K562 (cell line): Measurements from ENCODE around the gene NADK. TPM values are rescaled to one million over a fixed set of nuclear protein-coding genes. Genes with fewer than 3 reads are reported as not detected.
A peak's percentile ranks its signal among the peaks of the same experiment; 100 is the strongest.

Experiments used
- EHMT2 ChIP-seq: fragments of 450-650 bp; IDR thresholded peaks from 2 replicates; pipeline ENCODE4 v1.6.1; 2018; ENCODE audit warnings: antibody characterized with exemption
- FOXP1 ChIP-seq: sonication (generic); formaldehyde crosslinking; IDR thresholded peaks from 2 replicates; pipeline ENCODE4 v1.8.0; 2022; ENCODE audit warnings: mild to moderate bottlenecking, missing genetic modification reagents
- GTF2A2 ChIP-seq: IDR thresholded peaks from 2 replicates; pipeline ENCODE4 v1.6.1; 2016; ENCODE audit warnings: mild to moderate bottlenecking, missing genetic modification characterization, missing compliant biosample characterization
- NR3C1 ChIP-seq: sonication (generic); formaldehyde crosslinking; IDR thresholded peaks from 2 replicates; pipeline ENCODE4 v1.8.1; 2022; ENCODE audit warnings: missing genetic modification reagents
- NR4A1 ChIP-seq, 2 experiments: fragments of 250-450 bp in 1 of 2; fragments of 450-650 bp in 1 of 2; sonication (Bioruptor Pico) in 1 of 2; IDR thresholded peaks; 2 replicates each; pipeline versions ENCODE4 v1.4.0 to v1.6.1; 2016 to 2020; ENCODE audit warnings: mild to moderate bottlenecking in 2 of 2, missing compliant biosample characterization in 1 of 2, missing genetic modification characterization in 1 of 2, moderate library complexity in 1 of 2
- PRMT5 ChIP-seq: sonication (generic); formaldehyde crosslinking; IDR thresholded peaks from 2 replicates; pipeline ENCODE4 v1.5.0; 2020; ENCODE audit warnings: missing genetic modification reagents
- RAD21 ChIP-seq, 2 experiments: fragments of 250-450 bp in 1 of 2; fragments of 450-650 bp in 1 of 2; sonication (Bioruptor Pico) in 1 of 2; formaldehyde crosslinking in 1 of 2; IDR thresholded peaks in 1 of 2; conservative IDR thresholded peaks in 1 of 2; 2 replicates each; pipeline versions ENCODE4 v1.4.0 to v1.8.0; 2020 to 2022; ENCODE audit warnings: mild to moderate bottlenecking in 2 of 2, moderate library complexity in 1 of 2
- SAFB ChIP-seq: fragments of 200-400 bp; formaldehyde crosslinking; IDR thresholded peaks from 2 replicates; pipeline ENCODE4 v1.6.1; 2017; ENCODE audit warnings: low read depth, low read length, borderline replicate concordance
- ZNF140 ChIP-seq: fragments of 250-450 bp; sonication (Bioruptor Pico); IDR thresholded peaks from 2 replicates; pipeline ENCODE4 v1.8.0; 2021; ENCODE audit warnings: moderate library complexity, mild to moderate bottlenecking, inconsistent platforms
- ZNF766 ChIP-seq: fragments of 200-800 bp; sonication (Bioruptor generic); conservative IDR thresholded peaks from 2 replicates; pipeline ENCODE4 v1.6.1; 2016; ENCODE audit warnings: missing genetic modification characterization, missing compliant biosample characterization
- polyA plus RNA-seq, 8 experiments: library from polyadenylated mRNA; depleted of rRNA in 4 of 8; stranded (reverse) in 5 of 8; unstranded in 3 of 8; fragments of >200 nt; fragmentation: Nextera tagmentation in 2 of 8; fragmentation: Illumina TruSeq in 1 of 8; extraction: Ambion mirVana in 2 of 8; extraction: Trizol in 1 of 8; gene quantifications; 2 replicates each; pipeline versions ENCODE4 v1.2.1 to v1.2.3, GENCODE V29; 2011 to 2014; ENCODE audit warnings: inconsistent platforms in 1 of 8, missing spikeins in 1 of 8
- total RNA-seq, 7 experiments: library from RNA; depleted of rRNA in 6 of 7; stranded (reverse); fragments of >200 nt in 6 of 7; fragmentation: Illumina TruSeq in 2 of 7; extraction: Trizol in 2 of 7; gene quantifications; 2 replicates each; pipeline versions ENCODE4 v1.2.1 to v1.2.3, GENCODE V29; 2011 to 2021; ENCODE audit warnings: low replicate concordance in 1 of 7
- TF ChIP-seq, protein P1 (sequence below): fragments of 250-450 bp; sonication (Bioruptor Pico); IDR thresholded peaks from 2 replicates; pipeline ENCODE4 v1.8.0; 2021; ENCODE audit warnings: mild to moderate bottlenecking, moderate library complexity
- TF ChIP-seq, protein P2 (sequence below): sonication (generic); formaldehyde crosslinking; IDR thresholded peaks from 2 replicates; pipeline ENCODE4 v1.8.1; 2023; ENCODE audit warnings: mild to moderate bottlenecking, missing genetic modification reagents
- TF ChIP-seq, protein P3 (sequence below), 2 experiments: fragments of 450-650 bp in 1 of 2; sonication (generic) in 1 of 2; formaldehyde crosslinking in 1 of 2; IDR thresholded peaks; 2 replicates each; pipeline versions ENCODE4 v1.7.1 to v1.9.0; 2016 to 2022; ENCODE audit warnings: inconsistent platforms in 1 of 2, mild to moderate bottlenecking in 1 of 2, missing genetic modification reagents in 1 of 2

NADK gene
- total and polyA plus RNA-seq, 9 of the 15 experiments (the other 6 are each of a cell fraction or from before 2014, with no cell fraction given): 1.5 to 135 (median 75.1) TPM

DNA sequence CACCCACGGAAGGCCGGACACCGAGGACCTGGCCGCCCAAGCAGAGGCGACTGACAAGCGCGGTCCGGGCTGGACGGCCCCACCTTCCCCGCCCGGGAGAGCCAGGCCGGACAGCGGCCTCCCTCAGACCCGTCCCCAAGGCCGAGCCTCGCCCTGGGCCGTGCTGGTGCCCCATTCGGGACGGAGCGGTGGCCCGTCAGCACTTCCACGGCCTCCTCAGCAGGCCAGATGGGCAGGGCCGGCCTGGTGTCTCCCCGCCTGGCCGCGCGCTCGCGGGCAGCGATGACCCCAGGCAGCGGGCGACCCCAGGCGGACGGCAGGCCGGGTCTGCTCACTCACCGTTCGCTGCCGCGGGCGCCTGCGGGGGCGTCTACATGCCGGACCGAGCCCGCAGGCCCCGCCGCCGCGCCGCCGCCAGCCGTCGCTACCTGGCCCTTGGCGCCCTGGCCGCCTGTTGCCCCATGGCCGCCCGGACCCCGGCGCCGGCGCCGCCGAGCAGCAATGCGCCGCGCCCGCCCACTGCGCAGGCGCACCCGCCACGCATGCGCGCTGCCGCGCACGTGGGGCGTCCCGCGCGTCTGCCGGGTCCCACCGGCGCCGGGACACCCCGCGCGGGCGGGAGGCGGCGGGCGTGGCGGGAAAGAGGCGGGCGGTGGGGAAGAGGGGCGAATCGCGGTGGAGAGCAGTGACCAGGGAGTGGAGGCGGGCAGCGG, at the start of gene NADK (continued):
- peak; percentile 71 for TF ChIP-seq SAFB
- TF ChIP-seq GTF2A2 (tag): no peak
- TF ChIP-seq PRMT5 (CRISPR knock-in tag): 0 out of 2 replicates have a peak, but pooled peaks have one; percentile 26
- TF ChIP-seq, protein P1, sequence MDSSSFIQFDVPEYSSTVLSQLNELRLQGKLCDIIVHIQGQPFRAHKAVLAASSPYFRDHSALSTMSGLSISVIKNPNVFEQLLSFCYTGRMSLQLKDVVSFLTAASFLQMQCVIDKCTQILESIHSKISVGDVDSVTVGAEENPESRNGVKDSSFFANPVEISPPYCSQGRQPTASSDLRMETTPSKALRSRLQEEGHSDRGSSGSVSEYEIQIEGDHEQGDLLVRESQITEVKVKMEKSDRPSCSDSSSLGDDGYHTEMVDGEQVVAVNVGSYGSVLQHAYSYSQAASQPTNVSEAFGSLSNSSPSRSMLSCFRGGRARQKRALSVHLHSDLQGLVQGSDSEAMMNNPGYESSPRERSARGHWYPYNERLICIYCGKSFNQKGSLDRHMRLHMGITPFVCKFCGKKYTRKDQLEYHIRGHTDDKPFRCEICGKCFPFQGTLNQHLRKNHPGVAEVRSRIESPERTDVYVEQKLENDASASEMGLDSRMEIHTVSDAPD: no peak; the same call in 1 of the 2 replicates
- peak; percentile 64 for TF ChIP-seq NR3C1 (CRISPR knock-in tag)
- TF ChIP-seq, protein P2, sequence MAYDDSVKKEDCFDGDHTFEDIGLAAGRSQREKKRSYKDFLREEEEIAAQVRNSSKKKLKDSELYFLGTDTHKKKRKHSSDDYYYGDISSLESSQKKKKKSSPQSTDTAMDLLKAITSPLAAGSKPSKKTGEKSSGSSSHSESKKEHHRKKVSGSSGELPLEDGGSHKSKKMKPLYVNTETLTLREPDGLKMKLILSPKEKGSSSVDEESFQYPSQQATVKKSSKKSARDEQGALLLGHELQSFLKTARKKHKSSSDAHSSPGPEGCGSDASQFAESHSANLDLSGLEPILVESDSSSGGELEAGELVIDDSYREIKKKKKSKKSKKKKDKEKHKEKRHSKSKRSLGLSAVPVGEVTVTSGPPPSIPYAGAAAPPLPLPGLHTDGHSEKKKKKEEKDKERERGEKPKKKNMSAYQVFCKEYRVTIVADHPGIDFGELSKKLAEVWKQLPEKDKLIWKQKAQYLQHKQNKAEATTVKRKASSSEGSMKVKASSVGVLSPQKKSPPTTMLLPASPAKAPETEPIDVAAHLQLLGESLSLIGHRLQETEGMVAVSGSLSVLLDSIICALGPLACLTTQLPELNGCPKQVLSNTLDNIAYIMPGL (CRISPR knock-in tag): peak; percentile 27; the same call in 1 of the 2 replicates
- TF ChIP-seq, protein P3, sequence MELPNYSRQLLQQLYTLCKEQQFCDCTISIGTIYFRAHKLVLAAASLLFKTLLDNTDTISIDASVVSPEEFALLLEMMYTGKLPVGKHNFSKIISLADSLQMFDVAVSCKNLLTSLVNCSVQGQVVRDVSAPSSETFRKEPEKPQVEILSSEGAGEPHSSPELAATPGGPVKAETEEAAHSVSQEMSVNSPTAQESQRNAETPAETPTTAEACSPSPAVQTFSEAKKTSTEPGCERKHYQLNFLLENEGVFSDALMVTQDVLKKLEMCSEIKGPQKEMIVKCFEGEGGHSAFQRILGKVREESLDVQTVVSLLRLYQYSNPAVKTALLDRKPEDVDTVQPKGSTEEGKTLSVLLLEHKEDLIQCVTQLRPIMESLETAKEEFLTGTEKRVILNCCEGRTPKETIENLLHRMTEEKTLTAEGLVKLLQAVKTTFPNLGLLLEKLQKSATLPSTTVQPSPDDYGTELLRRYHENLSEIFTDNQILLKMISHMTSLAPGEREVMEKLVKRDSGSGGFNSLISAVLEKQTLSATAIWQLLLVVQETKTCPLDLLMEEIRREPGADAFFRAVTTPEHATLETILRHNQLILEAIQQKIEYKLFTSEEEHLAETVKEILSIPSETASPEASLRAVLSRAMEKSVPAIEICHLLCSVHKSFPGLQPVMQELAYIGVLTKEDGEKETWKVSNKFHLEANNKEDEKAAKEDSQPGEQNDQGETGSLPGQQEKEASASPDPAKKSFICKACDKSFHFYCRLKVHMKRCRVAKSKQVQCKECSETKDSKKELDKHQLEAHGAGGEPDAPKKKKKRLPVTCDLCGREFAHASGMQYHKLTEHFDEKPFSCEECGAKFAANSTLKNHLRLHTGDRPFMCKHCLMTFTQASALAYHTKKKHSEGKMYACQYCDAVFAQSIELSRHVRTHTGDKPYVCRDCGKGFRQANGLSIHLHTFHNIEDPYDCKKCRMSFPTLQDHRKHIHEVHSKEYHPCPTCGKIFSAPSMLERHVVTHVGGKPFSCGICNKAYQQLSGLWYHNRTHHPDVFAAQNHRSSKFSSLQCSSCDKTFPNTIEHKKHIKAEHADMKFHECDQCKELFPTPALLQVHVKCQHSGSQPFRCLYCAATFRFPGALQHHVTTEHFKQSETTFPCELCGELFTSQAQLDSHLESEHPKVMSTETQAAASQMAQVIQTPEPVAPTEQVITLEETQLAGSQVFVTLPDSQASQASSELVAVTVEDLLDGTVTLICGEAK (IDR thresholded peaks at IDR 0.05): peak; percentile 12; the same call in 1 of the 2 replicates
- TF ChIP-seq, protein P3 (CRISPR knock-in tag; IDR thresholded peaks at IDR 0.05): no peak
- TF ChIP-seq EHMT2: no peak
- TF ChIP-seq ZNF140 (CRISPR knock-in tag): no peak
- 0 out of 2 replicates have a peak, but pooled peaks have one; percentile 66 for TF ChIP-seq FOXP1 (CRISPR knock-in tag)
- no peak for TF ChIP-seq ZNF766 (CRISPR knock-in tag)
- no peak for TF ChIP-seq NR4A1 (CRISPR knock-in tag; IDR thresholded peaks at IDR 0.05)
- 0 out of 2 replicates have a peak, but pooled peaks have one; percentile 31 for TF ChIP-seq NR4A1 (tag; IDR thresholded peaks at IDR 0.05)
- TF ChIP-seq RAD21 (CRISPR knock-in tag; conservative IDR thresholded peaks at IDR 0.05 in 1 of 2, IDR thresholded peaks at IDR 0.05 in 1 of 2): peak in 1 of 2 experiments; percentile 34; a peak in 2 of 4 replicates
